Heart left ventricle (tissue), 13 donors: ENCODE measurements around the gene KRT80.

Experiments
- POLR2A ChIP-seq, 2 donors: fragments of 450-650 bp; IDR thresholded peaks; one replicate each; pipeline ENCODE4 v1.6.1; 2017; ENCODE audit warnings: antibody characterized with exemption in 2 of 2, mild to moderate bottlenecking in 2 of 2, moderate library complexity in 2 of 2
- TF ChIP-seq, protein P1 (sequence below), 12 donors: fragments of 200-600 bp; sonication (generic) in 4 of 12; IDR thresholded peaks; one replicate each; pipeline versions ENCODE4 v1.5.0 to v1.8.0; 2018 to 2022; ENCODE audit warnings: antibody characterized with exemption in 12 of 12, mild to moderate bottlenecking in 5 of 12
- donor health status: ischemic (EF 13 %, LVEDD 7.1; RV severe dilation, severe dysfunction).
- donor health status: DM: no; HTN: yes; CAD: no.
- donor health status: DM: no; HTN: no; CAD: no.
- donor health status: ischemic (EF 25% LVEDD 6.9; RV normal size, moderate dysfunction).
- donor health status: ischemic (EF 25% LVEDD 5.7; RV mildly dilated, moderate dysfunction).
- donor health status: ischemic (EF 35%, LVEDD 5.7; RV mildly dilated, moderate dysfunction).
- donor health status: nonischemic (EF 11% LVEDD 7.7; RV severe dilation, severe dysfunction).
- donor health status: DM: yes; HTN: yes; CAD: no.
- donor health status: PGD.
- donor health status: ischemic (EF 29% LVEDD 5.4; RV normal size, mild dysfunction).
- donor health status: nonischemic (EF 23%, LVEDD 6.1; RV moderate dilation, normal function).

DNA sequence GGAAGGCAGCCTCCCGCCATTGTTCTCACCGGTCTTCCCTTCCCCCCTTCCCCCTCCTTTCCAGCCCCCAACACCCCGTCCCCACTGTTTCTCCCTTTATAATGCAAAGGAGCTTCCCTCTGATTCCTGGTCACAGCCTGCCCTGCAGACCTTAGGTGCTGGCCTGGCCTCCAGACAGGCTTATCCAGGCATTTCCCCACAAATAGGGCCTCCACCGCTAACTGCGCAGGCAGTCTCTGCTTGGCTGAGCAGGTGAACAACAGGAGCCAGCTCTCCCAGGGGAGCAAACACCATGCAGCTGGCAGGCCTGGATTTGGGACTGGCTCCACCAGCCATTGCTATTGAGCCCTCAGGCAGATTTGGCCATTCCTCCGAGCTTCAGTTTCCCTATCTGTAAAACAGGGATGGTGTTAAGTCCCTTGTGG lies 66.3 kb downstream of the KRT80 start:
- TF ChIP-seq, protein P1, sequence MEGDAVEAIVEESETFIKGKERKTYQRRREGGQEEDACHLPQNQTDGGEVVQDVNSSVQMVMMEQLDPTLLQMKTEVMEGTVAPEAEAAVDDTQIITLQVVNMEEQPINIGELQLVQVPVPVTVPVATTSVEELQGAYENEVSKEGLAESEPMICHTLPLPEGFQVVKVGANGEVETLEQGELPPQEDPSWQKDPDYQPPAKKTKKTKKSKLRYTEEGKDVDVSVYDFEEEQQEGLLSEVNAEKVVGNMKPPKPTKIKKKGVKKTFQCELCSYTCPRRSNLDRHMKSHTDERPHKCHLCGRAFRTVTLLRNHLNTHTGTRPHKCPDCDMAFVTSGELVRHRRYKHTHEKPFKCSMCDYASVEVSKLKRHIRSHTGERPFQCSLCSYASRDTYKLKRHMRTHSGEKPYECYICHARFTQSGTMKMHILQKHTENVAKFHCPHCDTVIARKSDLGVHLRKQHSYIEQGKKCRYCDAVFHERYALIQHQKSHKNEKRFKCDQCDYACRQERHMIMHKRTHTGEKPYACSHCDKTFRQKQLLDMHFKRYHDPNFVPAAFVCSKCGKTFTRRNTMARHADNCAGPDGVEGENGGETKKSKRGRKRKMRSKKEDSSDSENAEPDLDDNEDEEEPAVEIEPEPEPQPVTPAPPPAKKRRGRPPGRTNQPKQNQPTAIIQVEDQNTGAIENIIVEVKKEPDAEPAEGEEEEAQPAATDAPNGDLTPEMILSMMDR (IDR thresholded peaks at IDR 0.05), result no peak
- no peak for TF ChIP-seq POLR2A (IDR thresholded peaks at IDR 0.05)
